Astrocyte of the cerebellum (primary cell): Measurements from ENCODE around the gene PROM1.

Experiments
- DNase-seq: peaks from one replicate; pipeline ENCODE4 v3.0.0-alpha.2; 2011; ENCODE audit warnings: low read depth
- H3K4me3 ChIP-seq: 2 replicates; pipeline ENCODE4 v1.5.1; 2011; ENCODE audit warnings: mild to moderate bottlenecking, low read depth, low read length, moderate library complexity
- CTCF ChIP-seq: IDR thresholded peaks from 2 replicates; pipeline ENCODE4 v1.5.1; 2012; ENCODE audit warnings: low read length, low read depth, moderate library complexity, mild to moderate bottlenecking; ENCODE audit errors: missing control alignments
- in situ Hi-C: cut with HindIII; loops from 2 replicates; pipeline ENCODE4 v1.10.0; 2017; ENCODE audit warnings: low sequenced_read_pairs

Gene PROM1

GRCh38 chr4:15988222-15988621 lies 95.6 kb downstream of the PROM1 start:
- H3K4me3 ChIP-seq, result no peak overlapping the region
- no peak for DNase-seq
- TF ChIP-seq CTCF, result no peak
- in situ Hi-C loops, result no loop called here

GRCh38 chr4:15986907-15987306 lies 96.9 kb downstream of the PROM1 start:
- no peak for DNase-seq
- no peak overlapping the region for H3K4me3 ChIP-seq
- TF ChIP-seq CTCF, result no peak
- in situ Hi-C loops, result no loop called here

GRCh38 chr4:15983610-15984009 lies 100.2 kb downstream of the PROM1 start:
- no peak for TF ChIP-seq CTCF
- in situ Hi-C loops, result no loop called here
- DNase-seq, result no peak
- no peak overlapping the region for H3K4me3 ChIP-seq

GRCh38 chr4:15982842-15983524 lies 100.8 kb downstream of the PROM1 start:
- no peak for TF ChIP-seq CTCF
- no peak overlapping the region for H3K4me3 ChIP-seq
- in situ Hi-C loops, result no loop called here
- DNase-seq, result no peak

- H3K4me3 ChIP-seq, result no peak overlapping the region
- no peak for DNase-seq
- no peak for TF ChIP-seq CTCF
- in situ Hi-C loops, result no loop called here
These were observed 107.1 kb downstream of the PROM1 start for GRCh38 chr4:15976456-15977447.

- no peak overlapping the region for H3K4me3 ChIP-seq
- TF ChIP-seq CTCF, result no peak
- in situ Hi-C loops, result no loop called here
- no peak for DNase-seq
These were observed 112.6 kb downstream of the PROM1 start for GRCh38 chr4:15971068-15971801.
